Stimulated activated CD8-positive, alpha-beta memory T cell treated with anti-CD3 and anti-CD28 coated beads, Interleukin-15, amount 100 ng/mL, for 48 hours (primary cell): ENCODE results near the gene PCID2.

Experiments
- DNase-seq, 2 donors: peaks; one replicate each; pipeline ENCODE4 v3.0.0-alpha.2; 2020; ENCODE audit warnings: low read depth in 2 of 2

Gene PCID2

DNA sequence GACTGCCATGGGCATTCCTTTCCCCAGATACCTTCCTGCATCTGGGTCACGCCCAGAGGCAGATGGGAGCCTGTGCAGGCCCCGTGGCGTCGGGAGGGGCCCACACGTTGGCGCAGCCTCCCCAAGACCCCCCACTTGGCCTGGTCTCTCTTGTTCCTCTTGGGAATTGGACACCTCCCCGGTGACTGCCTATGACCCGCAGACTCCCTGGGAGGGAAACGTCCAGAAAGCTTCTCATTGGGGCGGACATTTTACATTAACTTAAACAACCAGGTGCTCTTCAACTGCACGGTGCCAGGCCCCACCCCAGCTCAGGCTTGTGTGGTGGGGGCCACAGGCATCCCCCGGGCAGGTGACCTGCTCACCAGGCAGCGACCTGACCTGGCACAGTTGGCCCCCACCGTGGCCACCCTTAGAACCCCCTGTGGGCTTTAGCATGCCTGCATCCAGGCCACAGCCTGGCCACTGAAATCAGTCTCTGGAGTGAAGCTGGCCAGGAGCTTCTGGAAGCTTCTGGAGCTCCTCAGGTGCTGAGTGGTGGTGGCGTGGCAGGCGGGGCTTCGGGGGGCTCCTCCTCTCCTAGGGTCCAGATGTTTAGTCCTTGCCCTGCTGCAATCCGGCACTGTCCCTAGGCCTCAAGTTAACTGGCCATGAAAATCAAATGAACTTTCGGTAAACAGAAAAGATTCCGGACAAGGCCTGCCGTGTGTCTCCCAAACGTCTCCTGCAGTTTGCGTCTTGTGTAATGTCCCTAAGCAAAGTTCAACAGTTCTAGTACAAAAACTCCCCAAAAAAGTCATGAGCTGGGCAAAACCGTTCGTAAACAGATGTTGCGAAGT, 58.5 kb downstream of the PCID2 start:
- no peak for DNase-seq

DNA sequence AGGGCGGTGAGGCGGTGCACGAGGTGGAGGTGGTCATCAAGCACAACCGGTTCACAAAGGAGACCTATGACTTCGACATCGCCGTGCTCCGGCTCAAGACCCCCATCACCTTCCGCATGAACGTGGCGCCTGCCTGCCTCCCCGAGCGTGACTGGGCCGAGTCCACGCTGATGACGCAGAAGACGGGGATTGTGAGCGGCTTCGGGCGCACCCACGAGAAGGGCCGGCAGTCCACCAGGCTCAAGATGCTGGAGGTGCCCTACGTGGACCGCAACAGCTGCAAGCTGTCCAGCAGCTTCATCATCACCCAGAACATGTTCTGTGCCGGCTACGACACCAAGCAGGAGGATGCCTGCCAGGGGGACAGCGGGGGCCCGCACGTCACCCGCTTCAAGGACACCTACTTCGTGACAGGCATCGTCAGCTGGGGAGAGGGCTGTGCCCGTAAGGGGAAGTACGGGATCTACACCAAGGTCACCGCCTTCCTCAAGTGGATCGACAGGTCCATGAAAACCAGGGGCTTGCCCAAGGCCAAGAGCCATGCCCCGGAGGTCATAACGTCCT, 59.4 kb downstream of the PCID2 start:
- DNase-seq, result no peak

DNA sequence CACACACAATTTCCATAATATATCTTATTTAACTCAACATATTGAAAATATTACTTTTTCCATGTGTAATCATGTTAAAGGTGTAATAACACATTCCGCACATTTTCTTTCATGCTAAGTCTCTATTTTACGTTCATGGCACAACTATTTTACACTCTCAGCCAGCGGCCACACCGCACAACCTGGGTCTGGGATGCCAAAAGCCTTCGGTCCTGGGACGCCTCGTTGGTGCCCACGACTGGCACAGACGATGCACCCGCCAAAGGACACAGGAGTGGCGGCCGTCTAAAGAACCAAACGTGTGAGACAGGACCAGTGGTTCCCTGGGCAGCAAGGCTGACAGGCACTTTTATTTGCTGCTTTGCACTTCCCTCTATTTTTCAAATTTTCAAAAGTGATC, 60.1 kb downstream of the PCID2 start:
- no peak for DNase-seq

DNA sequence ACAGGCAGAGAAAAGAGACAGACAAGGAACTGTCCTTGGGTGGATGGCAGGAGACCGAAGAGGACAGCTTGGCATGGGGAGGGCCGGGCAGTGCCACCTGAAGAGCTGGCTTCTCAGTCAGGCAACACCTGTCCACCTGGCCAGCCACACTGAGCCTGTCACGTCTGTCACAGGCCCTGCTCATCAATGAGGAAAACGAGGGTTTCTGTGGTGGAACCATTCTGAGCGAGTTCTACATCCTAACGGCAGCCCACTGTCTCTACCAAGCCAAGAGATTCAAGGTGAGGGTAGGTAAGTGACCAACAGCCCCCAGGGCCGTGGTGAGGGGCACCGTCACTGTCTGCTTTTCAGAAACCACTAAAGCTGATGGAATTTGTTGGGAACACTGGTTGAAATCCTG, 61.3 kb downstream of the PCID2 start:
- no peak for DNase-seq

DNA sequence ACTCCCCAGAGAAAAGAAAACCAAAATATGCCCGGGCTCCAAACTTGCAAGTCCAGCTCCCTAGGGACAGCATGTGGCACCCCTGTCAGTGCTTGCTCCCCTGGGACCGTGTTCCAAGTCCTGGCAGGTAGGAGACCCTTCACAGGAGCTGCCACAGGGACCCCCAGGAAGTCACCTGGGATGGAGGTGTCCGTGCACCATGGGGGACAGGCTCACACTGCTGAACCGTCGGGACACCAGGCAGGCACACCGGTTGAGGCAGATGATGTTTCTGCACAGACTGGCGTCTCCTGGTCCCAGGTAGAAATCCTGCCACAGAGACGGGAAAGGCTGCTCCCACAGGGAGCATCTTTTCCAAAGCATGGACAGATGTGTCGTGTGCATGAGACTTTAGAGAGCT, 61.7 kb downstream of the PCID2 start:
- DNase-seq, result no peak

DNA sequence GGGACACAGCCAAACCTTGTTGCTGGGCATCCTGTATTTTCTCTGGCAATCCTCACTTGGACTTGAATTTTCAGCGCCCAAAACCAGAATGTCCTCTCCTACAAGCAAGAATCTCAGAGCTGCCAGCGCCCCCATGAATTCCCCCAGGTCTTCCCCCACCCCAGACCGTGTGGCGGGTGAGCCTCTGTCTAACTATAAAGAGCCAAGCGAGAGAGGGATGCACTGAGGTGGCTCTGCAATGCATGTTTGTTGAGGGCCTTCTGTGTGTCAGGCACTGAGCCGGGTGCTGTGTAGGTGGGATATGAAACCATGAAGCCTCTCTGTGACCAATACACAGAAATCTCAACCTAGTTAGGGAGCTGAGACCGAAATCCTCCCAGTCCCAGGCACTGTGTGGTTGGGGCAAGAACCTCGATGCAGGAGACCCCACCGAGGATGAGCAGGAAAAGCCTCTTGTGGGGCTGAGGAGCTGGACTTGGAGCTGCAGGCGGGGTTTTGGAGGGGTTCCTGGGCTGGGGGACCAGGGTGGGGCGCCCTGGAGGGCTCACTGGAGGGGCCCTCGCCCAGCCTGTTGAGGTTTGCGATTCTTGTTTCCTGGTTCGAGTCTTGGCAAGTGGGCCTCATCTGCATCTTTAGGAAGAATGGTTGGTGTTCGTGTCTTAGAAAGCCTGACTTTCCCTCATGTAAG, 62.4 kb downstream of the PCID2 start:
- no peak for DNase-seq

DNA sequence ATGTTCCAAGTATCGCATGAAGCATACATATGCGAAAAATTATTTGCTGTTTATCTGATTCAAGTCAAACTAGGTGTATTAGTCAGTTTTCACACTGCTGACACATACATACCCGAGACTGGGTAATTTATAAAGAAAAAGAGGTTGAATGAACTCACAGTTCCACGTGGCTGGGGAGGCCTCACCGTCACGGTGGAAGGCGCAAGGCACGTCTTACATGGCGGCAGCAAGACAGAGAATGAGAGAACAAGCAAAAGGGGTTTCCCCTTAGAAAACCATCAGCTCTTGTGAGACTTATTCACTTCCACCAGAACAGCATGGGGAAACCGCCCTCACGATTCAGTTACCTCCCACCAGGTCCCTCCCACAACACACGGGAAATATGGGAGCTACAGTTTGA, 63.0 kb downstream of the PCID2 start:
- peak in 1 of 2 donors; percentile 64 for DNase-seq

DNA sequence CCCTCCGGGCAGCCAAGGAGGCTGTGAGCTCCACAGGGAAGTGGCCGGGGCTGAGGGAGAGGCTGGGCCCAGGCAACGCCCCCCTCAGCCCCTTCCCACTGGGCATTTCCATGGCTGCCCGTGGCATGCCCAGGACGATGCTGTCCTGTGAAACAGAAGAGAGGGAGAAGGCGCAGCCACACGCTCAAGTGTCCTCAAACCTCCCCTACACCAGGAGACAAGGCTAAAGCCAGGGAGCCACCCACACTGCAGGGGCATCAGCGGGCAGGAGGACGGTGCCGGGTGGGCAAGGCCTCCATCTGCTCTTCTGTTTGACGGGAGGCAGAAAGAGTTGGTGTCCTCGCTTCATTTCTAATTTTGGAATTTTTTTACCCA, 64.2 kb downstream of the PCID2 start:
- no peak for DNase-seq

DNA sequence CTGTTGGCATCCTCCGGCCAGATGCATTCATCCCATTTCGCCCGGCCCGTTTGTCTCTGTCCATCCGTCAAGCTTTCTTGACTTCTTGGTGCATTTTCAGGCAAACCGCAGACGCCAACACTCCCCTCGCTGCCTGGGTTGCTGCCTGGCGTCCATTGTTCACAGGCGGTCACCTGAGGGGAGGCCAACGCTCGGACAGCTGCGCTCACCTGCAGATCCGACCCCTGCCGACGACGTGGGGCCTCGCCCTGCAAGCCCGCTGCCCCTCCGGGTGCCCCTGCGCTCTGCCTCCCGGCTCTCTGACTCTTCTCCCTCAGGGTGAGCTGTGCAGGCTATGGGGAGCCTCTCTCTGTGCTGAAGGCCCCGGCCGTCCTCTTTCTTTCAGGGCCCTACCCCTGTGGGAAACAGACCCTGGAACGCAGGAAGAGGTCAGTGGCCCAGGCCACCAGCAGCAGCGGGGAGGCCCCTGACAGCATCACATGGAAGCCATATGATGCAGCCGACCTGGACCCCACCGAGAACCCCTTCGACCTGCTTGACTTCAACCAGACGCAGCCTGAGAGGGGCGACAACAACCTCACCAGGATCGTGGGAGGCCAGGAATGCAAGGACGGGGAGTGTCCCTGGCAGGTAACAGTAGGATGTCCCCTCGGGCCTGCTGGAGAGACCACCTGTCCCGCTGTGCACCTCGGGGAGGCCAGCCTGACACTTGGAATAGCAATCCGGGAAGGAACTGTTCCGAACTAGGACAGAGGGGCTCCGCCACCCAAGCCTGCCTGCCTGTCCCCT, 64.8 kb downstream of the PCID2 start:
- no peak for DNase-seq

DNA sequence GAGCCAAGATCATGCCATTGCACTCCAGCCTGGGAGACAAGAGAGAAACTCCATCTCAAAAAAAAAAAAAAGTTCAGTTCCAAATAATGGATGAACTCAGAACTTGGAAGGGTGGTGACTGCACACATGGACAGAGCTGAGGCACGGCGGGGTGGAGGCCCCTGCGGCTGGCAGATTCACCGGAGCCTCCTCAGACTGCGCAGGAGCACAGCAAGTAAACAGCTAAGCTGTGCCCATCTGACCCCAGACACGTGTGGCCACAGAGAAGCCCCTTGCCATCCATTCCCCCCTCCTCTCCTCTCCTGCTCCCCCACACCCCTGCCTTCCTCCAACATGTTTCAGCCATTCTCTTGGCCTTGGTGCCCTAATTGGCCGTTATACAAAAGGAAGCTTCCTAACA, 65.6 kb downstream of the PCID2 start:
- no peak for DNase-seq

DNA sequence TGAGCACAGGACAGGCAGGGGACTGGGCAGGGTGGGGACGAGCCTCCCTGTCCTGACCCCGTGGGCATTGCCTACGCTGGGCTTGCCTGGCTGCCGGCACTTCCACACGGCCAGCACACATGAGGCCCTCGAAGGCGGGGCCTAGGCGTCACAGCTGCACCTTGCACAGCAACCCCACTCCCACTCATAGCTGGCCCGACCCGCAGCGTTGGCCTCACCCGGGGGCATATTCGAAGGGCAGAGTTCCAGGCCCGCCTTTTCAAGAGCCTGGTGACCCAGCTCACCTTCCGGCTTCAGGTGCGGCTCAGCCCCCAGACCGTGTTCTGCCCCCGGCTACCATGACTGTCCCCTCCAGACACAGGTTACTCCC, 66.9 kb downstream of the PCID2 start:
- no peak for DNase-seq

DNA sequence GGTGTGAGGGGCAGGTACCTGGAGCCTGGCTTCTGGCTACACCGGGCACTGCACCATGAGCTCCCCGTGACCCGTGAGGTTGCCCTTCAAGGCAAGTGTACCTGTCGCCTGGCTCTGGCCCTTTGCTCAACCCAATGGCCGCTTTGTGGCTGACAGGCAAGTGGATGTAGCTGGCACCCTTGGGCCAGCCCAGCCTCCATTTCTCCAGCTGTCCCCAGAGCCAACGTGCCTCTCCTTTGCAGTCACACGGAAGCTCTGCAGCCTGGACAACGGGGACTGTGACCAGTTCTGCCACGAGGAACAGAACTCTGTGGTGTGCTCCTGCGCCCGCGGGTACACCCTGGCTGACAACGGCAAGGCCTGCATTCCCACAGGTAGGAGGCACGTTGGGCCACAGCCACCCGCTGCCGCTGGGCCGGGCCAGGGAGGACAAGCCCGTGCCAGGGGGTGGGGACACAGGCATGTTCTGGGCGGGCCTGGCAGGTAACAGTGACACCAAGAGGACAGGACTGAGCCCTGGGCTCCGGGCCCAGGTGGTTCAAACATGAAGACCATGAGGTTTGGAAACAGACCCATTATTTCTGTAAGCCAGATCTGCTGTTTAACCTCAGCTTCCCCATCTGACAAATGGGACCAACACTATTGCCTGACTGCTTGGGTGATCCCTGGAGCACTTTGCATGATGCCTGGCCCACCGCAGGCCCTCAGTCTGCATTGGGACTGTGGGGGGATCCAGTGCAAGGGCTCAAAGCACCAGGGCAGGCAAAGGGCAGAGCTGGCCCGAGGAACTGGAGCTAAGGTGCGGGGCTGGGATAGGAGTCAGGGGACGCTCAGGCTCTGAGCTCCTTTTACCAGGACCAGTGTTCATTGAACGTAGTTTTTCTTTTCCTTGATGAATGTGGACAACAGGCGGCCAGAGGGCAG, 67.5 kb downstream of the PCID2 start:
- DNase-seq, result no peak

DNA sequence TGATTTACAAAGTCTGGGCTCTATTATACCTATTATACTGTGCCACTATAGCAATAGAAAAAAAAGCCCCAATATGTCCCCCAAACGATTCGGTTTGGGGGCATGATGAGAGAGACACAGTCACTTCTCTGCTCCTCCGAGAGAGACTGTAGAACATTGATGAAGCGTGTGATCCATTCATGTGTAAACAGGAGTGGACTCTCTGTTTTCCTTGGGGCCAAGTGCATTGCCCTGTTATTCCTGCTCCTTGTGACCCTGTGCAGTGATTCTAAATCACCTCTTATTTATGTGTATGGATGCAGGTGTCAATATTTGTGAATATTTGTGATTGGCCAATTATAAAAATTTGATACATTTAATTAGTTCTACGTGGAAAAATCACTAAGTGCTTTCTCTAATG, 68.9 kb downstream of the PCID2 start:
- no peak for DNase-seq

DNA sequence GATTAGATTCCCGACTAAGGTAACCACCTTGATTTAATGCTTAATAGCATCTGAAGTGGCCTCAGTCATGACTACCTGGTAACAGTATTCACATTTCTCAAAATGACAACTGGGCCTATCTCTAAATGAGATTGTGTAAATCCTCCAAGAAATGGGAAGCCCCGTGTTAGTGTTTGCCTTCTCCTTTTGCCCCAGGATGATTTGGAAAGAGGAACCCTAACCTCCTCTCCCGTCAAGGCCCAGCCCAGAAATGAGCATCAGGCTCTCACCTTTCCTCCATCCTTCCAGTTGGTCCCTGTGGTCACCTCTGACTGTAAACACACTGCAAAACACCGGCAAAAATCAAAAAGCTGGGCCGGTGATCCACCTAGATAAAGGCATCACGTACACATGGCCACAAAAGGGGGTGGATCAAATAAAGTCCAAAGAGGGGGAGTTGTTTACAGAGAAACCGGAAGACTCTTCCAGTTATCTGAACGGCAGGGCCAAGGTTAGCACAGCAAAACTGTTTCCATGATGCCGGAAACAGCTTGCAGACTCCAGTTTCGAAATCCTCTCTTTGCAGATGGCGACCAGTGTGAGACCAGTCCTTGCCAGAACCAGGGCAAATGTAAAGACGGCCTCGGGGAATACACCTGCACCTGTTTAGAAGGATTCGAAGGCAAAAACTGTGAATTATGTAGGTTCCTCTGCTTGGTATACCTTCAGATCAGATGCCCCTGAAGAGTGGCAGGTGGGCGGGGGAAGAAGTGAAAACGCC, 69.5 kb downstream of the PCID2 start:
- no peak for DNase-seq

DNA sequence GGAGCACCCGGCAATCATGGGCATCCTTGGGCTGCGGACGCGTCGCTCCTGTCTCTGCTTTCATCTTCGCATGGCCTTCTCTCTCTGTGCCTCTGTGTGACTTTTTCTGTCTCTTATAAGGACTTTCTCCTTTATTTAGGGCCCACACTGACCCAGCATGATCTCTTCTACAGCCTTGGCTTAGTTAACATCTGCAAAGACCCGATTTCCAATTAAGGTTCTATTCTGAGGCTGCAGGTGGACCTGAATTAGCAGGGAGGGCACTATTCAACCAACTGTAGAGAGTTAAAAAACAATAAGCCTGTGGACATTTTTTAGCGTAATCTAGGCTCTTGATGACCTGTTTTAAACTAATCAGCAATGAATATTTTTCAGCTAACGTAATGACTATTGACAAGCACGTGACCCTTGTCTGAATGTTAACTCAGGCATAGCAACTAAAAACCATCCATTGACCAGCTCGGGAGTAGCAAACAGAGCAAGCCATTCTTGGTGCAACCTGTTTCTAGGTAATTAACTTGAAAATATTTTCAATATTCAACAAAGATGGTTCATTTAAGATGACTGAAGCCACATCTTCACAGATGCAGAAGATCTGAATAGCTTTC, 70.7 kb downstream of the PCID2 start:
- DNase-seq, result no peak

DNA sequence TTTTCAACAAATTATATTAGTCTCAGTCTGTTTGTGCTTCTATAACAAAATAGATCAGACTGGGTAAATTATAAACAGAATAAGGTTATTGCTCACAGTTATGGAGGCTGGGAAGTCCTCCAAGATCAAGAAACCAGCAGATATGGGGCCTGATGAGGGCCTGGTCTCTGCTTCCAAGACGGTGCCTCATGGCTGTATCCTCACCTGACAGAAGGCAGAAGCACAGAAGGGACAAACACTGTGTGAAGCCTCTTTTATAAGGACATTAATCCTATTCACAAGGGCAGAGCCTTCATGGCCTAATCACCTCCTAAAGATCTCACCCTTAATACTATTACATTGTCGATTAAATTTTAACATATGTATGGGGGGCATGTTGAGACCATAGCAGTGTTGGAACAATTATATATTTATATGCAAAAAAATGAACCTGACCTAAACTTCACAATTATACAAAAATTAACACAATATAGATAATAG, 73.1 kb downstream of the PCID2 start:
- no peak for DNase-seq

DNA sequence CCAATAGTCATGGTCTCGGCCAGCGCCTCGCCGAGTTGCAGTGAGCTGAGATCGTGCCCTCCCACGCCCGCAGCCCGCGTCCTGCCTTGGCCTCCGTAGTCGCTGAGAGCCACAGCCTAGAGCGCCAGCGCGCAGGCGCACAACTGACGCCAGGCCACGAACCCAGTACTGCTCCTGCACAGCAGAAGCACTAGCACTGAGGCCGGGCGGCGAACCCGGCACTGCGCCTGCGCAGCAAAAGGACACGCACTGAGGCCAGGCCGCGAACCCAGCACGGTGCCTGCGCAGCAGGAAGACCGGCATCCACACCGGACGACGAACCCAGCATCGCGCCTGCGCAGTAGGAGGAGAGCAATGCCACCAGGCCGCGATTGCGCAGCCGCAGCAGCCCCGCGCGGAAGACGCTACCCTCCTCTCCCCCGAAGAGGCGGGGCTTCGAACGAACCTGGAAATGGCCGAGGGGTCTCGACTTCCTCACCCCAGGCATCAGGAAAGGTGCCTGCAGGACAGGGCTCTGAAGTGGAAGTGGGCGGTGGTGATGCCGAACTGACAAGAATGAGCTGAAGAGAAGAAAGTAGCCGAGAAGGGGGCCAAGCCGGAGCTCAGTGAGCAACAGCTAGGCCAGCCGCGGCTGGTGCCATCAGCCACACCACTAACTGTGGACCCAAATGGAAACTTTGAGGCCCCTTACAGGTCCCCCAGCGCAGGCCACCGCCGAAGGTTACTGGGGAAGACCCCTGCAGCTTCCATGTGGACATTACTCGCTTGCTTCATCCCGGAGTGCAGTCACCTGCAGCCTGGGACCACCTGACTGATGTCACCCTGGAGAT, 78.3 kb downstream of the PCID2 start:
- DNase-seq, result peak in 1 of 2 donors; percentile 28

DNA sequence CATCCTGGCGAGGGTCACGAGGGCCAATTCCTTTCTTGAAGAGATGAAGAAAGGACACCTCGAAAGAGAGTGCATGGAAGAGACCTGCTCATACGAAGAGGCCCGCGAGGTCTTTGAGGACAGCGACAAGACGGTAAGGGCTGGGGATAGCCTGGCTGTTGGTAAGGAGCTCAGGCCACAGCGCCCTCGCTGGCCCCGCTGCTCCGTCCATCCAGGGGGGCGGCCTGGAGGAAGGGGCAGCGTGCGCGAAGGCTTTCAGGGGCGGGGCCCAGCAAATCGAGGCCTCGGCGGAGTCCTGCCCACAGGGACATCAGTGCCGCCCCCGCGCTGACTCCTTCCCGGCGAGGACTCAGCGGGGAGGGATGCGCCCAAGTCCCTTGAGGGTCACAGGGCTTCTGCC, 79.0 kb downstream of the PCID2 start:
- no peak for DNase-seq
